ENCODE results near the gene PABPC5.

PABPC5 gene

GRCh38 chrX:91434351-91435168 is at the start of gene PABPC5:
Gene PABPC5 (plus strand): TSS chrX:91434839. CDS start chrX:91435578, 739 bp downstream.
- DNase-seq: no peak

- no peak for DNase-seq
Measured at GRCh38 chrX:91389026-91389425, 45.6 kb upstream of the PABPC5 start.

GRCh38 chrX:91414713-91415112 is 19.9 kb upstream of the PABPC5 start:
- no peak for DNase-seq

- DNase-seq: no peak
Measured at GRCh38 chrX:91435395-91435794, 756 bp downstream of the PABPC5 start.
